ENCODE data around the gene DHX30. TPM values are rescaled to one million over a fixed set of nuclear protein-coding genes. Genes with fewer than 3 reads are reported as not detected.

Gene DHX30
- total and polyA plus RNA-seq, 2 donors (not counting 1 experiment from before 2014, with no cell fraction given): 27.4 to 47.1 TPM

- Histone ChIP-seq H3K9me3 (ENCODE audit: control insufficient read depth, insufficient read depth, low read depth, low read length) (no peaks in the 10 kb centered on the region), H2AFZ (ENCODE audit: low read length) (no peak overlapping the region), H3K27ac (ENCODE audit: insufficient read depth, low read length) (no peak overlapping the region), H3K79me2 (ENCODE audit: control insufficient read depth, insufficient read depth, low read length) (no peaks in the 10 kb centered on the region), H3K4me2 (ENCODE audit: extremely low read depth, insufficient read depth, low read length) (no peak overlapping the region), H3K9ac (ENCODE audit: insufficient read depth, low read length) (no peak overlapping the region), H3K4me1 (ENCODE audit: control insufficient read depth, extremely low read depth, insufficient read depth, low read length) (no peaks in the 10 kb centered on the region), H3K27me3 (ENCODE audit: control insufficient read depth, insufficient read depth, low read length) (no peaks in the 10 kb centered on the region), H4K20me1 (ENCODE audit: control insufficient read depth, extremely low read depth, insufficient read depth, low read length) (no peaks in the 10 kb centered on the region), H3K4me3 (replicated peaks in 1 of 4; ENCODE audit: control extremely low read depth in 1 of 4, insufficient read depth in 1 of 4, low read depth in 3 of 4, low read length in 4 of 4) (no peak overlapping the region), H3K36me3 (ENCODE audit: control insufficient read depth, insufficient read depth, low read length) (peaks cover 30% of the 10 kb centered on the region)
- no peak for DNase-seq (ENCODE audit: low read depth in 2 of 2)
- no peak for TF ChIP-seq CTCF (conservative IDR thresholded peaks at IDR 0.05 in 1 of 2, IDR thresholded peaks at IDR 0.05 in 1 of 2; ENCODE audit: low read depth in 1 of 2, low read length in 2 of 2)
- no peak for TF ChIP-seq EZH2 (IDR thresholded peaks at IDR 0.05; ENCODE audit: low read length, missing control alignments)
Observed at GRCh38 chr3:47865192-47865591, 62.3 kb downstream of the DHX30 start.

GRCh38 chr3:47867451-47868044 lies 64.6 kb downstream of the DHX30 start:
- Histone ChIP-seq H3K4me2 (ENCODE audit: extremely low read depth, insufficient read depth, low read length) (no peak overlapping the region), H3K4me1 (ENCODE audit: control insufficient read depth, extremely low read depth, insufficient read depth, low read length) (no peaks in the 10 kb centered on the region), H3K36me3 (ENCODE audit: control insufficient read depth, insufficient read depth, low read length) (peaks cover 46% of the 10 kb centered on the region), H3K9ac (ENCODE audit: insufficient read depth, low read length) (no peak overlapping the region), H2AFZ (ENCODE audit: low read length) (no peak overlapping the region), H3K27me3 (ENCODE audit: control insufficient read depth, insufficient read depth, low read length) (no peaks in the 10 kb centered on the region), H3K9me3 (ENCODE audit: control insufficient read depth, insufficient read depth, low read depth, low read length) (no peaks in the 10 kb centered on the region), H3K4me3 (replicated peaks in 1 of 4; ENCODE audit: control extremely low read depth in 1 of 4, insufficient read depth in 1 of 4, low read depth in 3 of 4, low read length in 4 of 4) (no peak overlapping the region), H3K27ac (ENCODE audit: insufficient read depth, low read length) (no peak overlapping the region), H3K79me2 (ENCODE audit: control insufficient read depth, insufficient read depth, low read length) (no peaks in the 10 kb centered on the region), H4K20me1 (ENCODE audit: control insufficient read depth, extremely low read depth, insufficient read depth, low read length) (no peaks in the 10 kb centered on the region)
- DNase-seq (ENCODE audit: low read depth in 2 of 2): no peak
- TF ChIP-seq CTCF (conservative IDR thresholded peaks at IDR 0.05 in 1 of 2, IDR thresholded peaks at IDR 0.05 in 1 of 2; ENCODE audit: low read depth in 1 of 2, low read length in 2 of 2): no peak
- no peak for TF ChIP-seq EZH2 (IDR thresholded peaks at IDR 0.05; ENCODE audit: low read length, missing control alignments)

GRCh38 chr3:47868306-47868705 lies 65.4 kb downstream of the DHX30 start:
- Histone ChIP-seq H3K27ac (ENCODE audit: insufficient read depth, low read length) (no peak overlapping the region), H3K9ac (ENCODE audit: insufficient read depth, low read length) (no peak overlapping the region), H3K27me3 (ENCODE audit: control insufficient read depth, insufficient read depth, low read length) (no peaks in the 10 kb centered on the region), H3K4me2 (ENCODE audit: extremely low read depth, insufficient read depth, low read length) (no peak overlapping the region), H3K4me1 (ENCODE audit: control insufficient read depth, extremely low read depth, insufficient read depth, low read length) (no peaks in the 10 kb centered on the region), H4K20me1 (ENCODE audit: control insufficient read depth, extremely low read depth, insufficient read depth, low read length) (no peaks in the 10 kb centered on the region), H2AFZ (ENCODE audit: low read length) (no peak overlapping the region), H3K9me3 (ENCODE audit: control insufficient read depth, insufficient read depth, low read depth, low read length) (no peaks in the 10 kb centered on the region), H3K36me3 (ENCODE audit: control insufficient read depth, insufficient read depth, low read length) (peaks cover 48% of the 10 kb centered on the region), H3K79me2 (ENCODE audit: control insufficient read depth, insufficient read depth, low read length) (no peaks in the 10 kb centered on the region), H3K4me3 (replicated peaks in 1 of 4; ENCODE audit: control extremely low read depth in 1 of 4, insufficient read depth in 1 of 4, low read depth in 3 of 4, low read length in 4 of 4) (no peak overlapping the region)
- TF ChIP-seq CTCF (conservative IDR thresholded peaks at IDR 0.05 in 1 of 2, IDR thresholded peaks at IDR 0.05 in 1 of 2; ENCODE audit: low read depth in 1 of 2, low read length in 2 of 2): no peak
- no peak for TF ChIP-seq EZH2 (IDR thresholded peaks at IDR 0.05; ENCODE audit: low read length, missing control alignments)
- no peak for DNase-seq (ENCODE audit: low read depth in 2 of 2)

All from fibroblast of lung (primary cell).